Esophagus (tissue), 2 donors: ENCODE measurements around the gene ZNF599. TPM values are rescaled to one million over a fixed set of nuclear protein-coding genes. Genes with fewer than 3 reads are reported as not detected.

Source experiments
- H3K27ac ChIP-seq, 2 donors: one replicate each; pipeline ENCODE4 v1.5.1; 2013; ENCODE audit warnings: low read depth in 2 of 2, mild to moderate bottlenecking in 2 of 2, inconsistent platforms in 1 of 2, low read length in 1 of 2, moderate library complexity in 1 of 2
- H3K27me3 ChIP-seq, 2 donors: one replicate each; pipeline ENCODE4 v1.6.1; 2013; ENCODE audit warnings: low read length in 2 of 2, control low read depth in 1 of 2, mild to moderate bottlenecking in 1 of 2; ENCODE audit not compliant: insufficient read depth in 2 of 2, control insufficient read depth in 1 of 2
- H3K36me3 ChIP-seq, 2 donors: one replicate each; pipeline ENCODE4 v1.6.1; 2013; ENCODE audit warnings: low read length in 1 of 2; ENCODE audit not compliant: control insufficient read depth in 2 of 2, insufficient read depth in 2 of 2
- H3K4me1 ChIP-seq, 2 donors: one replicate each; pipeline ENCODE4 v1.6.1; 2013; ENCODE audit warnings: low read length in 1 of 2; ENCODE audit not compliant: control insufficient read depth in 2 of 2, insufficient read depth in 2 of 2
- H3K4me3 ChIP-seq, 2 donors: one replicate each; pipeline ENCODE4 v1.5.1; 2013; ENCODE audit warnings: low read length in 2 of 2, mild to moderate bottlenecking in 2 of 2, low read depth in 1 of 2, moderate library complexity in 1 of 2
- H3K9me3 ChIP-seq, 2 donors: one replicate each; pipeline ENCODE4 v1.6.1; 2013; ENCODE audit warnings: mild to moderate bottlenecking in 2 of 2, low read depth in 1 of 2, low read length in 1 of 2, moderate library complexity in 1 of 2; ENCODE audit not compliant: control insufficient read depth in 2 of 2, insufficient read depth in 1 of 2
- WGBS, 2 donors: extraction: QIAGEN DNeasy Blood & Tissue Kit; methylation state at CpG; one replicate each; pipeline ENCODE4 v1.1.7; 2013; 5-methylcytosine and 5-hydroxymethylcytosine counted together
- polyA plus RNA-seq, 2 donors: library from polyadenylated mRNA; stranded (reverse); fragments of 200-250 nt; gene quantifications; one replicate each; pipeline ENCODE4 v1.2.3, GENCODE V29; 2013
- donor health status: healthy with polysubstance abuse.
- donor health status: Bipolar disorder and iron deficiency.

ZNF599 gene
- polyA plus RNA-seq, 2 donors, result 2.1 to 2.7 TPM

- H3K9me3 ChIP-seq, result no peaks in the 10 kb centered on the region
- H3K36me3 ChIP-seq, result no peaks in the 10 kb centered on the region
- H3K27me3 ChIP-seq, result no peaks in the 10 kb centered on the region
- WGBS, 2 donors, result 34 to 38% methylated on average over 6 of the region's 6 CpGs
- no peak overlapping the region for H3K27ac ChIP-seq
- H3K4me1 ChIP-seq, result no peaks in the 10 kb centered on the region
- no peak overlapping the region for H3K4me3 ChIP-seq
These were observed 47.6 kb downstream of the ZNF599 start for GRCh38 chr19:34725400-34725799.

DNA sequence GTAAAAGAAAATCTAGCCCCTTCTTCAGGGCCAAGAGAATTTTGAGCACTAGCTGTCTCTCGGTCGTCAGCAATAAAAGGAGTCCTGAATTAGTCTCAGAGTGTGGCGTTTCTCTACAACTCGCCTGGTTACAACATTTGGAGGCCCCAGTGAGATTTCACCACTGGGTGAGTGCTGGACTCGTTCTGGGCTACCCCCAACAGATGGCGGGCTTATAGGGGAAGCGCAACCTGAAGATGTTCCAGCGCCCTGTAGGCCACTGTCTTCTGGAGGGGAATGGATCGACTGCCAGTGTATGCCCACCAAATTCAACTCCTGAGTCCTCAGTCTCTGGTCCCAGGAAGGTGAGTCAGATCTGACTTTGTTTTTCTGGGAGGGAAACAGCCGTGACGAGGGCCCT is 50.7 kb downstream of the ZNF599 start:
- H3K36me3 ChIP-seq, result no peaks in the 10 kb centered on the region
- H3K9me3 ChIP-seq, result no peaks in the 10 kb centered on the region
- no peak overlapping the region for H3K27ac ChIP-seq
- H3K4me1 ChIP-seq, result no peaks in the 10 kb centered on the region
- no peak overlapping the region for H3K4me3 ChIP-seq
- WGBS, 2 donors, result 54 to 72% methylated on average over 11 of the region's 11 CpGs
- H3K27me3 ChIP-seq, result no peaks in the 10 kb centered on the region

DNA sequence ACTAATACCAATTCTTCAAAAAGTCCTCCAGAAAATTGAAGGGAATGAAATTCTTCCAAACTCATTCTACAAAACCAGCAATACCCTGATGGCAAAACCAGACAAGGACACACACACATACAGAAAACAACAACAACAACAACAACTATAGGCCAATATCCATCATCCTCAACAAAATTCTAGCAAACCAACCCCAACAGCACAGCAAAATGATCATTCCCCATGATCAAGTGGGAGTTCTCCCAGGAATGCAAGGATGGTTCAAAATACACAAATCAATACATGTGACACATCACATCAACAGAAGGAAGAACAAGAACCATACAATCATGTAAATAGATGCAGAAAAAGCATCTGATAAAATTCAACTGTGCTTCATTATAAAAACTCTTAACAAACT is 57.7 kb downstream of the ZNF599 start:
- Histone ChIP-seq H3K9me3 (no peaks in the 10 kb centered on the region), H3K27me3 (peaks cover 0 to 2% of the 10 kb centered on the region in 2 donors), H3K4me3 (no peak overlapping the region), H3K4me1 (no peaks in the 10 kb centered on the region), H3K27ac (no peak overlapping the region), H3K36me3 (no peaks in the 10 kb centered on the region)

DNA sequence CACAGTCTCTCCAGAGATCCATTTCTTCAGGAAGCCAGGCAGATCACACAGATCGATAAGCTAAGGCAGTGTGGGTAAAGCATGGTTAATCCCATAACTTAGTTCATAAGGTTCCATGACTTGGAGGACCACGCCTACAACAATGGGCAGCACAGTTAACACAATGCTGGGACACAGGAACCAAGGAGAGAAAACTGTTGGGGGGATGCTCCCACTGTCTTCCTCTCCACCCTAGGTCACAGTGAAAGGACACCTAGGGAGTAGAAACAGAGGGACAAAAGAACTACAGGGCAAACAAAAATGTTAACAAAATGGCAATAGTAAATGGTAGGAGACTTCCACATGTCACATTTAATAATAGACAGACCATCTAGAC is 59.8 kb downstream of the ZNF599 start:
- Histone ChIP-seq H3K9me3 (no peaks in the 10 kb centered on the region), H3K4me3 (no peak overlapping the region), H3K27ac (no peak overlapping the region), H3K36me3 (no peaks in the 10 kb centered on the region), H3K4me1 (no peaks in the 10 kb centered on the region), H3K27me3 (peaks cover 0 to 2% of the 10 kb centered on the region in 2 donors)
- 82 to 88% methylated on average over 2 of the region's 2 CpGs for WGBS, 2 donors

GRCh38 chr19:34712395-34713261 is 60.4 kb downstream of the ZNF599 start:
- peaks cover under 1 to 2% of the 10 kb centered on the region in 2 donors for H3K9me3 ChIP-seq
- H3K36me3 ChIP-seq, result no peaks in the 10 kb centered on the region
- H3K27ac ChIP-seq, result no peak overlapping the region
- no peaks in the 10 kb centered on the region for H3K4me1 ChIP-seq
- H3K4me3 ChIP-seq, result no peak overlapping the region
- 33 to 37% methylated on average over 11 of the region's 11 CpGs for WGBS, 2 donors
- H3K27me3 ChIP-seq, result peaks cover 0 to 2% of the 10 kb centered on the region in 2 donors

DNA sequence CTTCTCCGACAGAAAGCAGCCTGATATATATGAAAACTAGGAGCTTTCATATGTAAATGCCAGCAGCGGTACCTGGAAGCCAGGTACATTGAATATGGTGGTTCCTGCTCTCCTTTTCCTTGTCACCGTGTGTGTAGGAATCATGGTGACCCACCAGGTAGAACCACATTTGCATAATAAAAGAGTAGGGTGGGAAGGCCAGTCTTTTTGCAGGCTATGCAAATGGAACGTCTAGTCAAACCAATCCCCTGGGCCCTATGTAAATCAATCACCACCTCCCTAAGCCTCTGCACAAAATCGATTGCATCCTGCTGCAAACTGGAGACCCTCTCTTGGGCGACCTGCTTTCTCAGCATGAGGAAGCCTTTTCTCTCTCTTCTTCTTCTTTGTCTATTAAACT is 61.1 kb downstream of the ZNF599 start:
- no peaks in the 10 kb centered on the region for H3K4me1 ChIP-seq
- no peaks in the 10 kb centered on the region for H3K36me3 ChIP-seq
- no peak overlapping the region for H3K27ac ChIP-seq
- no peak overlapping the region for H3K4me3 ChIP-seq
- H3K9me3 ChIP-seq, result peaks cover 2 to 4% of the 10 kb centered on the region in 2 donors
- peaks cover 0 to 2% of the 10 kb centered on the region in 2 donors for H3K27me3 ChIP-seq
- WGBS, 2 donors, result 68% methylated on average over 6 of the region's 6 CpGs

Other genes with a start within 250 kb of the ZNF599 start
- gene SCGB2B2, start 96.1 kb downstream of the ZNF599 start, polyA plus RNA-seq, result under 1 TPM; 0.04 to 0.16 TPM
- 10 to 100 TPM in 1 of 2 donors, 1 to 10 TPM in 1; 5.9 to 11.1 TPM for gene ZNF302, start 95.5 kb downstream of the ZNF599 start, polyA plus RNA-seq
- 1 to 10 TPM; 4.0 to 4.5 TPM for gene ZNF181, start 39.0 kb downstream of the ZNF599 start, polyA plus RNA-seq
- 1 to 10 TPM in 1 of 2 donors, under 1 TPM in 1; 0.80 to 1.3 TPM for gene ZNF30, start 153.7 kb upstream of the ZNF599 start, polyA plus RNA-seq
- under 1 TPM; 0.41 to 0.65 TPM for gene ZNF792, start 191.0 kb upstream of the ZNF599 start, polyA plus RNA-seq
- gene GRAMD1A, start 227.1 kb upstream of the ZNF599 start, polyA plus RNA-seq, result 10 to 100 TPM; 11.7 to 14.0 TPM